GM23338 (cell line): ENCODE results near the gene PALLD. TPM values are rescaled to one million over a fixed set of nuclear protein-coding genes. Genes with fewer than 3 reads are reported as not detected.

Experiments
- ATAC-seq: fragments of 200-7000 bp; cut with Tn5 transposase; 3 replicates; pipeline ENCODE4 v1.9.1; 2020
- DNase-seq: peaks from one replicate; pipeline ENCODE4 v3.0.0-alpha.2; 2015; ENCODE audit warnings: low spot score
- H2AFZ ChIP-seq: fragments of 200-600 bp; sonication (generic); 2 replicates; pipeline ENCODE4 v1.8.0; 2016; ENCODE audit warnings: antibody characterized with exemption, mild to moderate bottlenecking, moderate library complexity
- H3F3A ChIP-seq: fragments of 200-600 bp; sonication (generic); replicated peaks from 2 replicates; pipeline ENCODE4 v1.8.0; 2017; ENCODE audit warnings: antibody characterized with exemption, mixed run types, low read depth
- H3K27ac ChIP-seq: fragments of 200-600 bp; sonication (generic); 2 replicates; pipeline ENCODE4 v1.6.1; 2016; ENCODE audit warnings: low read depth
- H3K27me3 ChIP-seq: fragments of 200-600 bp; sonication (generic); 2 replicates; pipeline ENCODE4 v1.8.0; 2016; ENCODE audit warnings: mild to moderate bottlenecking, mixed run types, moderate library complexity; ENCODE audit not compliant: insufficient read depth
- H3K36me3 ChIP-seq: fragments of 200-600 bp; sonication (generic); 2 replicates; pipeline ENCODE4 v1.8.0; 2016; ENCODE audit warnings: mild to moderate bottlenecking; ENCODE audit not compliant: insufficient read depth
- H3K4me1 ChIP-seq: fragments of 200-600 bp; sonication (generic); 2 replicates; pipeline ENCODE4 v1.8.0; 2016; ENCODE audit warnings: mild to moderate bottlenecking, moderate library complexity; ENCODE audit not compliant: insufficient read depth
- H3K4me2 ChIP-seq: fragments of 200-600 bp; sonication (generic); 2 replicates; pipeline ENCODE4 v1.7.1; 2017; ENCODE audit warnings: mixed run types
- H3K4me3 ChIP-seq: fragments of 200-600 bp; sonication (generic); 2 replicates; pipeline ENCODE4 v1.6.1; 2016; ENCODE audit warnings: mixed run types
- H3K79me2 ChIP-seq: fragments of 200-600 bp; sonication (generic); replicated peaks from 2 replicates; pipeline ENCODE4 v1.8.0; 2017; ENCODE audit warnings: mild to moderate bottlenecking; ENCODE audit not compliant: insufficient read depth
- H3K9me2 ChIP-seq: fragments of 200-600 bp; sonication (generic); 2 replicates; pipeline ENCODE4 v1.8.0; 2017; ENCODE audit not compliant: insufficient read depth
- H4K20me1 ChIP-seq: fragments of 200-600 bp; sonication (generic); replicated peaks from 2 replicates; pipeline ENCODE4 v1.8.0; 2017; ENCODE audit warnings: mild to moderate bottlenecking; ENCODE audit not compliant: insufficient read depth
- H3K27ac Mint-ChIP-seq: 2 replicates; pipeline ENCODE4 v1.8.0; 2020; ENCODE audit warnings: inconsistent platforms, mild to moderate bottlenecking, moderate library complexity, mixed read lengths
- H3K27me3 Mint-ChIP-seq: 3 replicates; pipeline ENCODE4 v1.8.0; 2022; ENCODE audit warnings: low read depth, mild to moderate bottlenecking, moderate library complexity, mixed read lengths, inconsistent platforms; ENCODE audit not compliant: insufficient read depth, poor library complexity
- H3K36me3 Mint-ChIP-seq: 3 replicates; pipeline ENCODE4 v1.8.0; 2021; ENCODE audit warnings: low read depth, mild to moderate bottlenecking, inconsistent platforms, moderate library complexity, mixed read lengths
- H3K4me1 Mint-ChIP-seq: 3 replicates; pipeline ENCODE4 v1.8.0; 2020; ENCODE audit warnings: mild to moderate bottlenecking, inconsistent platforms, mixed read lengths
- H3K4me3 Mint-ChIP-seq: 3 replicates; pipeline ENCODE4 v1.8.0; 2021; ENCODE audit warnings: moderate library complexity, mild to moderate bottlenecking, inconsistent platforms, mixed read lengths
- H3K9me3 Mint-ChIP-seq: 3 replicates; pipeline ENCODE4 v1.8.0; 2020; ENCODE audit warnings: moderate library complexity, mild to moderate bottlenecking, inconsistent platforms, mixed read lengths
- CREB1 ChIP-seq: fragments of 250-450 bp; sonication (Bioruptor Pico); IDR thresholded peaks from 2 replicates; pipeline ENCODE4 v1.5.0; 2020; ENCODE audit warnings: low read depth, mild to moderate bottlenecking, moderate library complexity
- EZH2 ChIP-seq: fragments of 200-600 bp; sonication (generic); IDR thresholded peaks from one replicate; pipeline ENCODE4 v1.8.0; 2017; ENCODE audit warnings: antibody characterized with exemption, mild to moderate bottlenecking, low read depth; ENCODE audit not compliant: unreplicated experiment
- EZH2phosphoT487 ChIP-seq: fragments of 200-600 bp; sonication (generic); IDR thresholded peaks from one replicate; pipeline ENCODE4 v1.8.1; 2018; ENCODE audit warnings: antibody characterized with exemption; ENCODE audit not compliant: unreplicated experiment
- JUNB ChIP-seq: IDR thresholded peaks from one replicate; pipeline ENCODE4 v1.6.1; 2016; ENCODE audit warnings: antibody characterized with exemption; ENCODE audit not compliant: unreplicated experiment
- POLR2AphosphoS5 ChIP-seq: IDR thresholded peaks from 2 replicates; pipeline ENCODE4 v1.6.1; 2016; ENCODE audit warnings: antibody characterized with exemption, low read depth
- STAT1 ChIP-seq: IDR thresholded peaks from one replicate; pipeline ENCODE4 v1.6.1; 2016; ENCODE audit warnings: antibody characterized with exemption; ENCODE audit not compliant: unreplicated experiment
- ZNF114 ChIP-seq: fragments of 250-450 bp; sonication (Bioruptor Pico); IDR thresholded peaks from 2 replicates; pipeline ENCODE4 v1.5.0; 2020; ENCODE audit warnings: mild to moderate bottlenecking, moderate library complexity
- ZNF331 ChIP-seq: fragments of 250-450 bp; sonication (Bioruptor Pico); IDR thresholded peaks from 2 replicates; pipeline ENCODE4 v1.5.0; 2020; ENCODE audit warnings: low read depth, mild to moderate bottlenecking, moderate library complexity
- polyA plus RNA-seq: library from polyadenylated mRNA; unstranded; fragments of >200 nt; fragmentation: Nextera tagmentation; extraction: Ambion mirVana; gene quantifications from 2 replicates; pipeline ENCODE4 v1.2.1, GENCODE V29; 2016
- total RNA-seq: library from RNA; depleted of rRNA; stranded (reverse); fragments of >200 nt; shearing (Covaris generic); gene quantifications from 2 replicates; pipeline ENCODE4 v1.2.3, GENCODE V29; 2014
- TF ChIP-seq, protein P1 (sequence below): IDR thresholded peaks from 2 replicates; pipeline ENCODE4 v1.6.1; 2016; ENCODE audit warnings: antibody characterized with exemption
- TF ChIP-seq, protein P2 (sequence below): fragments of 250-450 bp; sonication (Bioruptor Pico); IDR thresholded peaks from 2 replicates; pipeline ENCODE4 v1.5.0; 2020; ENCODE audit warnings: mild to moderate bottlenecking, moderate library complexity

The PALLD gene
- total and polyA plus RNA-seq, 2 experiments from 2014 or later: 13.1 to 30.2 TPM

DNA sequence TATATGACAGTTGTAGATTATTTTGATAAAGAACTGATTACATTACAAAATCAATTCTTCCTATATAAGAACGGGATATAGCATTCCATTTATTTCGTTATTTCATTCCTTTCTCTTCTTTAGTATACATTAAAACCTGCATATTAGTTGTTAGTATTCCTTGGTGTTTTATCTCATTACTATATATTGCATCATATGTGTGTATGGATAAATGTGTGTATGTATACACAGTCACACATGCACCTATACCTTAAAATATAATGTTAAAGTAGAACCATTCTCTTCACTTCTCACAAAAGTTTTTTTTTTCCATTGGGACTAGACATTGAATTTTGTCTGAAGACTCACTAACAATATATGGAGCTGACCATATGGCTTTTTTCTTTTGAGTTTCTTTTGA, 5.3 kb upstream of the PALLD start (continued):
- TF ChIP-seq JUNB (no peak), POLR2AphosphoS5 (no peak), EZH2phosphoT487 (no peak), CREB1 (CRISPR knock-in tag) (no peak), ZNF331 (CRISPR knock-in tag) (no peak)
- TF ChIP-seq, protein P1, sequence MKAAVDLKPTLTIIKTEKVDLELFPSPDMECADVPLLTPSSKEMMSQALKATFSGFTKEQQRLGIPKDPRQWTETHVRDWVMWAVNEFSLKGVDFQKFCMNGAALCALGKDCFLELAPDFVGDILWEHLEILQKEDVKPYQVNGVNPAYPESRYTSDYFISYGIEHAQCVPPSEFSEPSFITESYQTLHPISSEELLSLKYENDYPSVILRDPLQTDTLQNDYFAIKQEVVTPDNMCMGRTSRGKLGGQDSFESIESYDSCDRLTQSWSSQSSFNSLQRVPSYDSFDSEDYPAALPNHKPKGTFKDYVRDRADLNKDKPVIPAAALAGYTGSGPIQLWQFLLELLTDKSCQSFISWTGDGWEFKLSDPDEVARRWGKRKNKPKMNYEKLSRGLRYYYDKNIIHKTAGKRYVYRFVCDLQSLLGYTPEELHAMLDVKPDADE: no peak

DNA sequence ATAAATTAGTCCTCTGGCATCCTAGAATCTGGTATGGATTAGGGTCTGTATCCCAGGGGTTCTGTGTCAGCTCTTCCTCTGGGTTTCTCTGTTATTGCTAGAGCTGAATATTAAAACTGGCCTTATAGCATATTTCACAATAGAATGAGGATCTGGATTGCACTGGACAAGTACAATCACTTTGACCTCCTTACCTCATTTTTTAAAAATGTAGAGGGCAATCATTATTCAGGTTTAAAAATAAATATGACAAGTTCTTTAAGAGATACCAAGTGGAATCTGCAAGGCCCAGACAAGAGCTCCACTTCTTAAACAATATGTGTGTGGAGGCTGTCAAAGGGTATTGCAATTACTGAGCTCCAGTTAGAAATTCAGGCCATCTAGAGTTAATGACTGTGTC, 1.4 kb downstream of the PALLD start:
- Histone ChIP-seq H3K4me1 (peaks cover 14% of the 10 kb centered on the region), H3K79me2 (no peaks in the 10 kb centered on the region), H3K27me3 (no peaks in the 10 kb centered on the region), H3K9me2 (no peaks in the 10 kb centered on the region), H3K36me3 (no peaks in the 10 kb centered on the region), H3K4me3 (no peak overlapping the region), H3K27ac (no peak overlapping the region), H2AFZ (no peak overlapping the region), H3F3A (no peaks in the 10 kb centered on the region), H4K20me1 (no peaks in the 10 kb centered on the region), H3K4me2 (no peak overlapping the region)
- Mint-ChIP-seq H3K9me3 (no peaks in the 10 kb centered on the region), H3K27me3 (peaks cover 1% of the 10 kb centered on the region), H3K4me1 (peaks cover 30% of the 10 kb centered on the region), H3K27ac (no peak overlapping the region), H3K4me3 (no peak overlapping the region), H3K36me3 (no peaks in the 10 kb centered on the region)
- DNase-seq (no peak), ATAC-seq (no peak)
- TF ChIP-seq ZNF114 (CRISPR knock-in tag): no peak
- TF ChIP-seq EZH2phosphoT487: no peak
- TF ChIP-seq, protein P2, sequence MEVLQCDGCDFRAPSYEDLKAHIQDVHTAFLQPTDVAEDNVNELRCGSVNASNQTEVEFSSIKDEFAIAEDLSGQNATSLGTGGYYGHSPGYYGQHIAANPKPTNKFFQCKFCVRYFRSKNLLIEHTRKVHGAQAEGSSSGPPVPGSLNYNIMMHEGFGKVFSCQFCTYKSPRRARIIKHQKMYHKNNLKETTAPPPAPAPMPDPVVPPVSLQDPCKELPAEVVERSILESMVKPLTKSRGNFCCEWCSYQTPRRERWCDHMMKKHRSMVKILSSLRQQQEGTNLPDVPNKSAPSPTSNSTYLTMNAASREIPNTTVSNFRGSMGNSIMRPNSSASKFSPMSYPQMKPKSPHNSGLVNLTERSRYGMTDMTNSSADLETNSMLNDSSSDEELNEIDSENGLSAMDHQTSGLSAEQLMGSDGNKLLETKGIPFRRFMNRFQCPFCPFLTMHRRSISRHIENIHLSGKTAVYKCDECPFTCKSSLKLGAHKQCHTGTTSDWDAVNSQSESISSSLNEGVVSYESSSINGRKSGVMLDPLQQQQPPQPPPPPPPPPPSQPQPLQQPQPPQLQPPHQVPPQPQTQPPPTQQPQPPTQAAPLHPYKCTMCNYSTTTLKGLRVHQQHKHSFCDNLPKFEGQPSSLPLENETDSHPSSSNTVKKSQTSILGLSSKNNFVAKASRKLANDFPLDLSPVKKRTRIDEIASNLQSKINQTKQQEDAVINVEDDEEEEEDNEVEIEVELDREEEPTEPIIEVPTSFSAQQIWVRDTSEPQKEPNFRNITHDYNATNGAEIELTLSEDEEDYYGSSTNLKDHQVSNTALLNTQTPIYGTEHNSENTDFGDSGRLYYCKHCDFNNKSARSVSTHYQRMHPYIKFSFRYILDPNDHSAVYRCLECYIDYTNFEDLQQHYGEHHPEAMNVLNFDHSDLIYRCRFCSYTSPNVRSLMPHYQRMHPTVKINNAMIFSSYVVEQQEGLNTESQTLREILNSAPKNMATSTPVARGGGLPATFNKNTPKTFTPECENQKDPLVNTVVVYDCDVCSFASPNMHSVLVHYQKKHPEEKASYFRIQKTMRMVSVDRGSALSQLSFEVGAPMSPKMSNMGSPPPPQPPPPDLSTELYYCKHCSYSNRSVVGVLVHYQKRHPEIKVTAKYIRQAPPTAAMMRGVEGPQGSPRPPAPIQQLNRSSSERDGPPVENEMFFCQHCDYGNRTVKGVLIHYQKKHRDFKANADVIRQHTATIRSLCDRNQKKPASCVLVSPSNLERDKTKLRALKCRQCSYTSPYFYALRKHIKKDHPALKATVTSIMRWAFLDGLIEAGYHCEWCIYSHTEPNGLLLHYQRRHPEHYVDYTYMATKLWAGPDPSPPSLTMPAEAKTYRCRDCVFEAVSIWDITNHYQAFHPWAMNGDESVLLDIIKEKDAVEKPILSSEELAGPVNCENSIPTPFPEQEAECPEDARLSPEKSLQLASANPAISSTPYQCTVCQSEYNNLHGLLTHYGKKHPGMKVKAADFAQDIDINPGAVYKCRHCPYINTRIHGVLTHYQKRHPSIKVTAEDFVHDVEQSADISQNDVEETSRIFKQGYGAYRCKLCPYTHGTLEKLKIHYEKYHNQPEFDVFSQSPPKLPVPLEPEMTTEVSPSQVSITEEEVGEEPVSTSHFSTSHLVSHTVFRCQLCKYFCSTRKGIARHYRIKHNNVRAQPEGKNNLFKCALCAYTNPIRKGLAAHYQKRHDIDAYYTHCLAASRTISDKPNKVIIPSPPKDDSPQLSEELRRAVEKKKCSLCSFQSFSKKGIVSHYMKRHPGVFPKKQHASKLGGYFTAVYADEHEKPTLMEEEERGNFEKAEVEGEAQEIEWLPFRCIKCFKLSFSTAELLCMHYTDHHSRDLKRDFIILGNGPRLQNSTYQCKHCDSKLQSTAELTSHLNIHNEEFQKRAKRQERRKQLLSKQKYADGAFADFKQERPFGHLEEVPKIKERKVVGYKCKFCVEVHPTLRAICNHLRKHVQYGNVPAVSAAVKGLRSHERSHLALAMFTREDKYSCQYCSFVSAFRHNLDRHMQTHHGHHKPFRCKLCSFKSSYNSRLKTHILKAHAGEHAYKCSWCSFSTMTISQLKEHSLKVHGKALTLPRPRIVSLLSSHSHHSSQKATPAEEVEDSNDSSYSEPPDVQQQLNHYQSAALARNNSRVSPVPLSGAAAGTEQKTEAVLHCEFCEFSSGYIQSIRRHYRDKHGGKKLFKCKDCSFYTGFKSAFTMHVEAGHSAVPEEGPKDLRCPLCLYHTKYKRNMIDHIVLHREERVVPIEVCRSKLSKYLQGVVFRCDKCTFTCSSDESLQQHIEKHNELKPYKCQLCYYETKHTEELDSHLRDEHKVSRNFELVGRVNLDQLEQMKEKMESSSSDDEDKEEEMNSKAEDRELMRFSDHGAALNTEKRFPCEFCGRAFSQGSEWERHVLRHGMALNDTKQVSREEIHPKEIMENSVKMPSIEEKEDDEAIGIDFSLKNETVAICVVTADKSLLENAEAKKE (CRISPR knock-in tag): no peak
- no peak for TF ChIP-seq STAT1
- no peak for TF ChIP-seq JUNB
- TF ChIP-seq EZH2: no peak
- no peak for TF ChIP-seq ZNF331 (CRISPR knock-in tag)
- TF ChIP-seq POLR2AphosphoS5: no peak
